ENCODE results near the gene CCDC195.

DNA sequence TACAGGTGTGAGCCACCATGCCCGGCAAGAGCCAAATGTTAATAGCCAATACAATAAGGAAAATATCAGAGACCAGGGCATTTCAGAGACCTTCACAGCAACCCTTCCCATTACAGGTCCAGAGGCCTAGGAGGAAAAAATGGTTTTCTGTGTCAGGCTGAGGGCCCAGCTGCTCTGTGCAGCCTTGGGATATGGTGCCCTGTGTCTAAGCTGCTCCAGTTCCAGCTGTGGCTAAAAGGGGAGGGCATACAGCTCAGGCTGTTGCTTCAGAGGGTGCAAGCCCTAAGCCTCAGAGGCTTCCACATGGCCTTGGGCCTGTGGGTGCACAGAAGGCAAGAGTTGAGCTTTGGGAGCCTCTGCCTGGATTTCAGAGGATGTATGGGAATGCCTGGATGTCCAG lies 20.1 kb upstream of the CCDC195 start:
- TF ChIP-seq POLR2A (IDR thresholded peaks at IDR 0.05), result no peak
- TF ChIP-seq, protein P1, sequence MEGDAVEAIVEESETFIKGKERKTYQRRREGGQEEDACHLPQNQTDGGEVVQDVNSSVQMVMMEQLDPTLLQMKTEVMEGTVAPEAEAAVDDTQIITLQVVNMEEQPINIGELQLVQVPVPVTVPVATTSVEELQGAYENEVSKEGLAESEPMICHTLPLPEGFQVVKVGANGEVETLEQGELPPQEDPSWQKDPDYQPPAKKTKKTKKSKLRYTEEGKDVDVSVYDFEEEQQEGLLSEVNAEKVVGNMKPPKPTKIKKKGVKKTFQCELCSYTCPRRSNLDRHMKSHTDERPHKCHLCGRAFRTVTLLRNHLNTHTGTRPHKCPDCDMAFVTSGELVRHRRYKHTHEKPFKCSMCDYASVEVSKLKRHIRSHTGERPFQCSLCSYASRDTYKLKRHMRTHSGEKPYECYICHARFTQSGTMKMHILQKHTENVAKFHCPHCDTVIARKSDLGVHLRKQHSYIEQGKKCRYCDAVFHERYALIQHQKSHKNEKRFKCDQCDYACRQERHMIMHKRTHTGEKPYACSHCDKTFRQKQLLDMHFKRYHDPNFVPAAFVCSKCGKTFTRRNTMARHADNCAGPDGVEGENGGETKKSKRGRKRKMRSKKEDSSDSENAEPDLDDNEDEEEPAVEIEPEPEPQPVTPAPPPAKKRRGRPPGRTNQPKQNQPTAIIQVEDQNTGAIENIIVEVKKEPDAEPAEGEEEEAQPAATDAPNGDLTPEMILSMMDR (IDR thresholded peaks at IDR 0.05), result no peak
